H1 (cell line): Measurements from ENCODE around the gene TGFB1. TPM values are rescaled to one million over a fixed set of nuclear protein-coding genes. Genes with fewer than 3 reads are reported as not detected.

Experiments used
- CTCF ChIA-PET: fragments of 300-600 bp; sonication (Branson Sonifier 250); formaldehyde crosslinking; loops from one replicate; lab custom pipeline; 2021; ENCODE audit not compliant: partially characterized antibody; lab: Charles Lee
- POLR2A ChIA-PET: fragments of 300-600 bp; sonication (Branson Sonifier 250); formaldehyde crosslinking; loops from one replicate; lab custom pipeline; 2021; ENCODE audit warnings: inconsistent platforms; ENCODE audit not compliant: partially characterized antibody; lab: Charles Lee
- DNase-seq, 2 experiments: peaks; one replicate each; pipeline versions ENCODE4 v3.0.0 to v3.0.0-alpha.2; 2010 to 2022; ENCODE audit warnings: low spot score in 2 of 2, low read depth in 1 of 2, mixed read lengths in 1 of 2
- FAIRE-seq: peaks from 2 replicates; lab custom pipeline; 2011; peaks lifted over from hg19 to GRCh38; lab: Jason Lieb, UNC
- H2AFZ ChIP-seq: 2 replicates; pipeline ENCODE4 v1.8.1; 2012; ENCODE audit warnings: low read length, inconsistent platforms
- H2AK5ac ChIP-seq: 2 replicates; pipeline ENCODE4 v1.6.1; 2013; ENCODE audit warnings: low read depth, low read length
- H2BK120ac ChIP-seq: replicated peaks from 2 replicates; pipeline ENCODE3; 2013; ENCODE audit warnings: low read depth, low read length, inconsistent platforms
- H2BK12ac ChIP-seq: 2 replicates; pipeline ENCODE4 v1.6.1; 2013; ENCODE audit warnings: low read depth, low read length
- H2BK15ac ChIP-seq: 2 replicates; pipeline ENCODE4 v1.6.1; 2013; ENCODE audit warnings: low read length
- H2BK20ac ChIP-seq: 2 replicates; pipeline ENCODE4 v1.6.1; 2013; ENCODE audit warnings: low read length
- H2BK5ac ChIP-seq: 2 replicates; pipeline ENCODE4 v1.6.1; 2013; ENCODE audit warnings: low read depth, low read length
- H3K14ac ChIP-seq: 2 replicates; pipeline ENCODE4 v1.6.1; 2013; ENCODE audit warnings: inconsistent platforms; ENCODE audit not compliant: insufficient read length
- H3K18ac ChIP-seq: 2 replicates; pipeline ENCODE4 v1.6.1; 2013; ENCODE audit warnings: low read length; ENCODE audit errors: extremely low read depth
- H3K23ac ChIP-seq: 2 replicates; pipeline ENCODE4 v1.6.1; 2013; ENCODE audit warnings: inconsistent platforms; ENCODE audit not compliant: insufficient read length
- H3K23me2 ChIP-seq: 2 replicates; pipeline ENCODE4 v1.6.1; 2013; ENCODE audit warnings: low read depth, low read length
- H3K27ac ChIP-seq: 2 replicates; pipeline ENCODE4 v1.6.1; 2011; ENCODE audit warnings: low read depth, low read length, inconsistent platforms
- H3K27me3 ChIP-seq, 4 experiments: replicated peaks in 1 of 4; 1 replicate in 1 of 4; 2 replicates in 3 of 4; pipeline versions ENCODE4 v1.6.1 to v1.8.1; 2011 to 2013; ENCODE audit warnings: low read length in 3 of 4, mild to moderate bottlenecking in 3 of 4, inconsistent platforms in 2 of 4, mixed read lengths in 2 of 4, moderate library complexity in 1 of 4; ENCODE audit not compliant: control insufficient read depth in 3 of 4, insufficient read depth in 3 of 4; ENCODE audit errors: extremely low read depth in 1 of 4
- H3K36me3 ChIP-seq, 4 experiments: 2 replicates each; pipeline versions ENCODE4 v1.6.1 to v1.8.1; 2011 to 2013; ENCODE audit warnings: mild to moderate bottlenecking in 4 of 4, low read length in 3 of 4, moderate library complexity in 2 of 4, control low read depth in 1 of 4, inconsistent platforms in 1 of 4; ENCODE audit not compliant: insufficient read depth in 4 of 4, control insufficient read depth in 2 of 4
- H3K4ac ChIP-seq: replicated peaks from 2 replicates; pipeline ENCODE3; 2013; ENCODE audit warnings: low read length, low read depth, mixed read lengths, inconsistent platforms; ENCODE audit not compliant: insufficient read length
- H3K4me1 ChIP-seq, 4 experiments: replicated peaks in 1 of 4; 1 replicate in 1 of 4; 2 replicates in 3 of 4; pipeline versions ENCODE4 v1.6.1 to v1.8.1; 2011 to 2013; ENCODE audit warnings: low read length in 3 of 4, inconsistent platforms in 2 of 4, mixed read lengths in 1 of 4; ENCODE audit not compliant: insufficient read depth in 4 of 4, control insufficient read depth in 3 of 4
- H3K4me2 ChIP-seq, 2 experiments: 2 replicates each; pipeline versions ENCODE4 v1.6.1 to v1.8.1; 2011 to 2013; ENCODE audit warnings: low read depth in 2 of 2, low read length in 2 of 2, control low read depth in 1 of 2, inconsistent platforms in 1 of 2, mild to moderate bottlenecking in 1 of 2; ENCODE audit not compliant: insufficient read depth in 1 of 2
- H3K4me3 ChIP-seq, 4 experiments: fragments of 200-600, 300-600 bp in 1 of 4; sonication (generic), shearing (Covaris generic), sonication (Bioruptor Twin) in 1 of 4; 2 replicates each; pipeline versions ENCODE4 v1.5.1 to v1.8.1; 2011 to 2016; ENCODE audit warnings: low read length in 4 of 4, low read depth in 3 of 4, control low read depth in 2 of 4, inconsistent platforms in 2 of 4, mild to moderate bottlenecking in 2 of 4, mixed read lengths in 1 of 4, moderate library complexity in 1 of 4; ENCODE audit not compliant: insufficient read depth in 2 of 4; ENCODE audit errors: extremely low read depth in 1 of 4
- H3K56ac ChIP-seq: replicated peaks from 2 replicates; pipeline ENCODE3; 2013; ENCODE audit warnings: low read depth, mild to moderate bottlenecking, mixed read lengths, low read length, inconsistent platforms; ENCODE audit not compliant: insufficient read length
- H3K79me1 ChIP-seq: 2 replicates; pipeline ENCODE4 v1.6.1; 2013; ENCODE audit warnings: low read depth, low read length, control low read depth
- H3K79me2 ChIP-seq, 2 experiments: 2 replicates each; pipeline versions ENCODE4 v1.6.1 to v1.8.1; 2012 to 2013; ENCODE audit warnings: low read length in 2 of 2, mild to moderate bottlenecking in 2 of 2, inconsistent platforms in 1 of 2; ENCODE audit not compliant: insufficient read depth in 2 of 2, control insufficient read depth in 1 of 2
- H3K9ac ChIP-seq, 4 experiments: replicated peaks in 1 of 4; 1 replicate in 1 of 4; 2 replicates in 3 of 4; pipeline versions ENCODE4 v1.6.1 to v1.8.1; 2011 to 2013; ENCODE audit warnings: low read depth in 3 of 4, low read length in 3 of 4, control low read depth in 2 of 4, mild to moderate bottlenecking in 2 of 4, moderate library complexity in 2 of 4, inconsistent platforms in 1 of 4; ENCODE audit errors: extremely low read depth in 1 of 4
- H3K9me3 ChIP-seq, 2 experiments: 2 replicates each; pipeline versions ENCODE4 v1.6.1 to v1.8.1; 2012 to 2013; ENCODE audit warnings: mild to moderate bottlenecking in 2 of 2, moderate library complexity in 2 of 2, control low read depth in 1 of 2, inconsistent platforms in 1 of 2, low read depth in 1 of 2, low read length in 1 of 2, mixed read lengths in 1 of 2; ENCODE audit not compliant: insufficient read depth in 2 of 2
- H4K20me1 ChIP-seq, 2 experiments: replicated peaks in 1 of 2; 2 replicates each; pipeline versions ENCODE3 to v1.8.1; 2011 to 2013; ENCODE audit warnings: inconsistent platforms in 2 of 2, low read length in 2 of 2, mild to moderate bottlenecking in 1 of 2; ENCODE audit not compliant: insufficient read depth in 2 of 2, control insufficient read depth in 1 of 2
- H4K5ac ChIP-seq: 2 replicates; pipeline ENCODE4 v1.6.1; 2013; ENCODE audit warnings: low read length, low read depth, mixed read lengths, inconsistent platforms; ENCODE audit not compliant: insufficient read length
- H4K8ac ChIP-seq: 2 replicates; pipeline ENCODE4 v1.8.0; 2013; ENCODE audit warnings: mild to moderate bottlenecking, moderate library complexity, low read length, inconsistent platforms; ENCODE audit not compliant: insufficient read depth; ENCODE audit errors: extremely low read depth
- H4K91ac ChIP-seq: replicated peaks from 2 replicates; pipeline ENCODE3; 2013; ENCODE audit warnings: low read length, mixed read lengths, inconsistent platforms; ENCODE audit not compliant: insufficient read length
- ASH2L ChIP-seq: fragments of 200-600, 300-600 bp; sonication (generic); IDR thresholded peaks from one replicate; pipeline ENCODE4 v1.7.1; 2017; ENCODE audit warnings: low read length
- BACH1 ChIP-seq: IDR thresholded peaks from 2 replicates; pipeline ENCODE4 v1.6.1; 2012; ENCODE audit warnings: low read length, improper control_type of control experiment
- EZH2 ChIP-seq: fragments of 200-600 bp; sonication (generic); IDR thresholded peaks from 2 replicates; pipeline ENCODE4 v1.7.1; 2012; ENCODE audit warnings: low read depth, mild to moderate bottlenecking, moderate library complexity, low read length, inconsistent platforms; ENCODE audit not compliant: severe bottlenecking
- SP4 ChIP-seq: IDR thresholded peaks from 2 replicates; pipeline ENCODE4 v1.6.1; 2012; ENCODE audit warnings: low read length, inconsistent platforms
- TAF1 ChIP-seq: IDR thresholded peaks from 2 replicates; pipeline ENCODE4 v1.6.1; 2011; ENCODE audit warnings: mild to moderate bottlenecking, low read depth, low read length
- TBP ChIP-seq: IDR thresholded peaks from 2 replicates; pipeline ENCODE4 v1.6.1; 2011; ENCODE audit warnings: low read depth, low read length, improper control_type of control experiment
- WGBS, 2 experiments: shearing (Covaris generic) in 1 of 2; methylation state at CpG; one replicate each; pipeline versions ENCODE4 v1.1.6 to v1.1.7; 2013 to 2015; ENCODE audit warnings: low lambda C conversion rate in 2 of 2, mixed read lengths in 2 of 2, inconsistent platforms in 1 of 2, low coverage in 1 of 2, missing lambda C conversion rate in 1 of 2; ENCODE audit not compliant: insufficient replicate concordance in 2 of 2, insufficient coverage in 1 of 2, insufficient read length in 1 of 2; ENCODE audit errors: extremely low coverage in 1 of 2, missing lambda C conversion rate in 1 of 2; 5-methylcytosine and 5-hydroxymethylcytosine counted together
- polyA plus RNA-seq, 7 experiments: library from polyadenylated mRNA; depleted of rRNA in 3 of 7; stranded (reverse) in 5 of 7; unstranded in 2 of 7; fragments of >200 nt in 5 of 7; fragments of 200-250 nt in 2 of 7; gene quantifications; 1 replicate in 5 of 7; 2 replicates in 1 of 7; 4 replicates in 1 of 7; pipeline versions ENCODE4 v1.2.1 to v1.2.3, GENCODE V29; 2011 to 2013; ENCODE audit warnings: missing spikeins in 2 of 7, mixed read lengths in 2 of 7
- total RNA-seq: library from RNA; stranded (reverse); fragmentation: NEBNext Ultra II Directional; extraction: Animal tissue kit (Norgen Biotek cat#: 25700); gene quantifications from 2 replicates; pipeline ENCODE4 v1.2.1, GENCODE V29; 2021

Gene TGFB1
- total and polyA plus RNA-seq, 2 of the 8 experiments (the other 6 are each of a cell fraction or from before 2014, with no cell fraction given): 1.7 to 10.6 TPM

GRCh38 chr19:41352279-41352608, 1.5 kb downstream of the TGFB1 start:
- Histone ChIP-seq H3K79me1 (no peaks in the 10 kb centered on the region; the same call in 1 of the 2 replicates), H4K5ac (no peak overlapping the region), H3K4me1 (peaks cover 0 to 14% (median 4%) of the 10 kb centered on the region in 4 experiments; a peak in 5 of 7 replicates), H3K27me3 (peaks cover 10 to 36% (median 28%) of the 10 kb centered on the region in 4 experiments), H3K9ac (no peak overlapping the region), H2BK12ac (no peak overlapping the region), H4K8ac (no peak overlapping the region), H3K27ac (no peak overlapping the region), H3K9me3 (no peaks in the 10 kb centered on the region), H3K14ac (no peak overlapping the region), H3K36me3 (no peaks in the 10 kb centered on the region), H2BK15ac (no peak overlapping the region), H3K18ac (peak overlapping the region; percentile 78), H2AK5ac (no peak overlapping the region), H3K79me2 (no peaks in the 10 kb centered on the region), H3K4me3 (peak overlapping the region; percentile 52 to 75 (median 70)), H2AFZ (no peak overlapping the region), H2BK5ac (no peak overlapping the region), H2BK20ac (no peak overlapping the region), H2BK120ac (no peak overlapping the region), H3K4ac (no peak overlapping the region), H3K4me2 (peak overlapping the region; percentile 88 to 92), H3K56ac (no peak overlapping the region), H3K23ac (no peak overlapping the region), H4K20me1 (peaks cover 0 to 4% of the 10 kb centered on the region in 2 experiments), H3K23me2 (peaks cover 27% of the 10 kb centered on the region), H4K91ac (no peak overlapping the region)
- POLR2A ChIA-PET: interaction anchor here (0.6 to 5.4 kb wide), 15 partner anchors 12 to 586 kb away, joined by 3 to 29 read pairs (median 4); partner anchors contain the start of genes B3GNT8, B9D2 and CCDC97
- WGBS, 2 experiments: 15% methylated on average over 4 of the region's 12 CpGs; no CpG with 5 or more reads in 1 of the 2 experiments
- no peak for DNase-seq
- TF ChIP-seq SP4 (no peak), TBP (no peak; the same call in 1 of the 2 replicates), BACH1 (peak; percentile 47), TAF1 (0 out of 2 replicates have a peak, but pooled peaks have one; percentile 3), ASH2L (peak; percentile 3), EZH2 (peak; percentile 49)
- no peak for FAIRE-seq
- CTCF ChIA-PET: interaction anchor here (0.6 to 8.0 kb wide), 21 partner anchors 9 to 587 kb away, joined by 3 to 37 read pairs (median 4); partner anchors contain the start of genes B9D2 and DMAC2
